ENCODE measurements around the gene LIN52. TPM values are rescaled to one million over a fixed set of nuclear protein-coding genes. Genes with fewer than 3 reads are reported as not detected.
A peak's percentile ranks its signal among the peaks of the same experiment; 100 is the strongest.

LIN52 gene
- total RNA-seq, 1 experiment from 2014 or later, result 11.0 TPM

DNA sequence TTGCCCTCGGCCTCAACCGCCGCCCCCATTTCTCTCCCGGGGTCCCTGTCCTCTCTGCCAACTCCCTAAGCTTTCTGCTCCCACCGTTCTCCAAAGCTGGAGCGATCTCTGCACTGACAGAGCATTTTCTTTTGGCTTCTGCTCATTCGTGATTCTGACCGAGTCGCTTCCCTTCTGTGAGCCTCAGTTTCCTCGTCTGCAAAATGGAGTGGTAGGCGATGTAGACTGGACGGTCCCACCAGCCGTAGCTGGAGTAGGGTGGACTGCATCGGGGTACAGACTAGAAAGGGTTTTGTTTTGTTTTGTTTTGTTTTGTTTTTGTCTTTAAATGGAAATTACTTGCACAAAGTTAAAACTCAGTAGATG, 156.9 kb downstream of the LIN52 start:
- H3K79me2 ChIP-seq (ENCODE audit: insufficient read depth, low read length), result no peaks in the 10 kb centered on the region
- no peak overlapping the region for H3K23ac ChIP-seq (ENCODE audit: insufficient read length, low read depth, low read length)
- peak overlapping the region; percentile 73 for H3K4me2 ChIP-seq (ENCODE audit: insufficient read depth, insufficient read length, low read length)
- no peak overlapping the region for H2BK120ac ChIP-seq (ENCODE audit: low read depth, low read length, poor library complexity, severe bottlenecking)
- no peaks in the 10 kb centered on the region; a peak in 2 of 5 replicates for H3K9me3 Mint-ChIP-seq
- peaks cover 21% of the 10 kb centered on the region for H3K23me2 ChIP-seq (ENCODE audit: insufficient read length, low read depth, low read length, poor library complexity, severe bottlenecking)
- no peaks in the 10 kb centered on the region; a peak in 1 of 7 replicates for H3K36me3 Mint-ChIP-seq (ENCODE audit: insufficient read depth in 1 of 3, low read depth in 3 of 3)
- H3K56ac ChIP-seq (ENCODE audit: insufficient read length, low read depth, low read length), result no peak overlapping the region
- H4K5ac ChIP-seq (ENCODE audit: insufficient read length, low read depth, low read length), result no peak overlapping the region
- H2BK20ac ChIP-seq (ENCODE audit: low read depth, low read length, poor library complexity, severe bottlenecking), result no peak overlapping the region
- peaks cover 35 to 61% of the 10 kb centered on the region in 2 experiments for H3K4me1 Mint-ChIP-seq
- no peak overlapping the region for H2BK15ac ChIP-seq (ENCODE audit: low read depth, low read length)
- H3K4me1 ChIP-seq (ENCODE audit: insufficient read depth, low read length), result peaks cover 6% of the 10 kb centered on the region; the same call in 1 of the 2 replicates
- peaks cover 66% of the 10 kb centered on the region for H3K27me3 ChIP-seq (ENCODE audit: insufficient read depth, low read length)
- no peak overlapping the region for H3K27ac ChIP-seq (ENCODE audit: insufficient read length, low read depth, low read length)
- TF ChIP-seq, protein P1, sequence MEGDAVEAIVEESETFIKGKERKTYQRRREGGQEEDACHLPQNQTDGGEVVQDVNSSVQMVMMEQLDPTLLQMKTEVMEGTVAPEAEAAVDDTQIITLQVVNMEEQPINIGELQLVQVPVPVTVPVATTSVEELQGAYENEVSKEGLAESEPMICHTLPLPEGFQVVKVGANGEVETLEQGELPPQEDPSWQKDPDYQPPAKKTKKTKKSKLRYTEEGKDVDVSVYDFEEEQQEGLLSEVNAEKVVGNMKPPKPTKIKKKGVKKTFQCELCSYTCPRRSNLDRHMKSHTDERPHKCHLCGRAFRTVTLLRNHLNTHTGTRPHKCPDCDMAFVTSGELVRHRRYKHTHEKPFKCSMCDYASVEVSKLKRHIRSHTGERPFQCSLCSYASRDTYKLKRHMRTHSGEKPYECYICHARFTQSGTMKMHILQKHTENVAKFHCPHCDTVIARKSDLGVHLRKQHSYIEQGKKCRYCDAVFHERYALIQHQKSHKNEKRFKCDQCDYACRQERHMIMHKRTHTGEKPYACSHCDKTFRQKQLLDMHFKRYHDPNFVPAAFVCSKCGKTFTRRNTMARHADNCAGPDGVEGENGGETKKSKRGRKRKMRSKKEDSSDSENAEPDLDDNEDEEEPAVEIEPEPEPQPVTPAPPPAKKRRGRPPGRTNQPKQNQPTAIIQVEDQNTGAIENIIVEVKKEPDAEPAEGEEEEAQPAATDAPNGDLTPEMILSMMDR (conservative IDR thresholded peaks at IDR 0.05), result no peak
- no peak overlapping the region for H2BK5ac ChIP-seq (ENCODE audit: insufficient read length, low read length)
- no peaks in the 10 kb centered on the region for H3K79me1 ChIP-seq (ENCODE audit: insufficient read depth, low read depth, low read length, poor library complexity, severe bottlenecking)
- peaks cover 100% of the 10 kb centered on the region for H3K27me3 Mint-ChIP-seq (ENCODE audit: low read depth)
- no peak overlapping the region for H2AFZ ChIP-seq (ENCODE audit: low read length)
- no peak overlapping the region for H3K14ac ChIP-seq (ENCODE audit: insufficient read depth, low read length)
- DNase-seq, result no peak
- no peak overlapping the region for H3K4ac ChIP-seq (ENCODE audit: low read depth, low read length)
- no peak overlapping the region for H3K18ac ChIP-seq (ENCODE audit: insufficient read length, low read depth, low read length)
- H3K9ac ChIP-seq (ENCODE audit: extremely low read depth, insufficient read length, low read length), result no peak overlapping the region
- no peak overlapping the region for H2AK5ac ChIP-seq (ENCODE audit: insufficient read length, low read length)
- WGBS (ENCODE audit: extremely low coverage, insufficient read length, low lambda C conversion rate), result no CpG with 5 or more reads among the region's 14 CpGs
- no peaks in the 10 kb centered on the region for H3K9me3 ChIP-seq (ENCODE audit: control insufficient read depth, low read depth, low read length)
- H3K4me3 Mint-ChIP-seq, result peak overlapping the region; percentile 54 to 80
- no peaks in the 10 kb centered on the region for H4K20me1 ChIP-seq (ENCODE audit: control insufficient read depth, insufficient read depth, insufficient read length)
- no peak overlapping the region for H4K91ac ChIP-seq (ENCODE audit: insufficient read length, low read depth, low read length)
- H3T11ph ChIP-seq (ENCODE audit: low read length), result no peak overlapping the region
- H3K27ac Mint-ChIP-seq, result no peak overlapping the region; a peak in 1 of 7 replicates
- H4K8ac ChIP-seq (replicated peaks; ENCODE audit: insufficient read length, low read depth, low read length), result no peak overlapping the region
- H2BK12ac ChIP-seq (ENCODE audit: insufficient read length, low read depth, low read length), result no peak overlapping the region

Data from H9 (cell line).